GM12892 (cell line): ENCODE results near the gene LCMT1.

Source experiments
- POLR2A ChIP-seq: IDR thresholded peaks from 2 replicates; pipeline ENCODE4 v1.6.1; 2011; ENCODE audit warnings: low read depth, low read length, control low read depth
- POLR2AphosphoS5 ChIP-seq: IDR thresholded peaks from 2 replicates; pipeline ENCODE4 v1.6.1; 2011; ENCODE audit warnings: low read depth, low read length, control low read depth

- TF ChIP-seq POLR2A (no peak), POLR2AphosphoS5 (no peak)
Observed at GRCh38 chr16:25135254-25135878, 23.8 kb downstream of the LCMT1 start.
